Activated CD4-positive, alpha-beta T cell treated with anti-CD3 and anti-CD28 coated beads for 1 hour (primary cell): ENCODE data around the gene TET2.
A peak's percentile ranks its signal among the peaks of the same experiment; 100 is the strongest.

Source experiments
- DNase-seq: peaks from one replicate; pipeline ENCODE4 v3.0.0-alpha.2; 2020

TET2 gene

DNA sequence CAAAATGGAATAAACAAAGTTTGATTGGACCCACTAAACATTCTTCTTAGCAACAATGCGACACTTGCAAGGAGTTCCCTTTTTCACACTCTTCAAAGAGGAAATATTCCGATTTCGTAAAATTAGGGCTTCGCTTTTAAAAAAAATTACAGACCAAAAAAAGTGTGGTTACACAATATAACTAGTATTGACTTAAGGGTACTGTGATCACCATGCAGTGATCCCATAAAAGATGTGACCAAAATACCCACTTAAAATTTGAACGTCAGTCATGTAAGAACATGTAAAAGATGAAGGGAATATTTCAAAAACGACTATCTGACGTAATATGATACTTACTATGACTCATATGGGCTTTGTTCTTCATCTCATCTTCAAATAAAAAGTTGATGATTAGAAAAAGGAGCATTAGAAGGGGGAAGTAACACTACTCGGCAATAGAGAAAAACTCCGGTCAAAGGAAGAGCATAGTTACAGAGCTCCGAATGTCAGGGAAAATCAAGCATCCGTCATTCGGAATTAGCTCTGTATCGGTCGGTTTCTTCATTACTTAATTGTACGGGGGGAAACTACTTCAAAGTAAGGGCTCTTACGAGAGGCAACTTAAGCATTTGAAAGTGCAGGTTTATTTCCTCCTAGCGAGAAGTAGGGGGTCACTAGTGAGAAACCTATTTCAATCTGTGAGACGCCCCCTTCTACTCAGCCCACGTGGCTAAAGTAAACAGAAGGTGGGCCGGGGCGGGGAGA is 1.3 kb upstream of the TET2 start:
- no peak for DNase-seq

DNA sequence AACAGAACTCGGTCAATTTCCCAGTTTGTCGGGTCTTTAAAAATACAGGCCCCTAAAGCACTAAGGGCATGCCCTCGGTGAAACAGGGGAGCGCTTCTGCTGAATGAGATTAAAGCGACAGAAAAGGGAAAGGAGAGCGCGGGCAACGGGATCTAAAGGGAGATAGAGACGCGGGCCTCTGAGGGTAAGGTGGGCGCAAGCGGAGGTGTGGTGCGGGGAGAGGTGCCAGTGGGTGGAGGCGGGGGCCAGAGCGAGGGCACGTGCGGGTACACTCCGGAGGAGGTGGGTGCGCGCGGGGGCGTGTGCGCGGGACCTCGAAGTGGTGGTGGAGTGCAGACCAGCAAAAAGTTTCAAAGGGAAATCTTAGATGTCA is 787 bp upstream of the TET2 start:
- DNase-seq, result peak; percentile 15

DNA sequence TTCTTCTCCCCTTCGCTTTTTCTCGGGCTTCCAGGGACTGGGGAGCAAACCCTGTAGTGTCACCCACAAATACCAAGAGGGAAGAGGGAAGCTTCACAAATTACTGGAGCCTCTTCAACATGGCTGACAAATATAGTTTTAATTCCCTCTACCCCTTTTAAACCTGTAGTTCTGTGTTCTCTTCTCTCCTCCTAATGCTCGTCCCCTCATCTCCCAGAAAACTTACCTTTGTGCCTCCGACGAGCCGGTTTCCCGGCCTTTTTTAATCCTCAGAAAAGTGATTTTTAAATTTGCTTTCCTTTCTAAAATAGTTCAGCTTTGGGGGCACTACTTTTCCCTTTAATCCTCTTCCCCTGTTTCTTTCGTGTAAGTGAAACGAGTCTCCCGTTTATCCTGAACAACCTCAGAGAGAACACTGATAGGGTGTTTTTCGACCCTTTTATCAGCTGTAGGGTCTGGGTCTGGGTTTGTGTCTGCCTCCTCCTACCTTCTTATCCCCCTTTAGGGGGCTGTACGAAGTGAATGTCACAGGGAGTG is 408 bp downstream of the TET2 start:
- no peak for DNase-seq

DNA sequence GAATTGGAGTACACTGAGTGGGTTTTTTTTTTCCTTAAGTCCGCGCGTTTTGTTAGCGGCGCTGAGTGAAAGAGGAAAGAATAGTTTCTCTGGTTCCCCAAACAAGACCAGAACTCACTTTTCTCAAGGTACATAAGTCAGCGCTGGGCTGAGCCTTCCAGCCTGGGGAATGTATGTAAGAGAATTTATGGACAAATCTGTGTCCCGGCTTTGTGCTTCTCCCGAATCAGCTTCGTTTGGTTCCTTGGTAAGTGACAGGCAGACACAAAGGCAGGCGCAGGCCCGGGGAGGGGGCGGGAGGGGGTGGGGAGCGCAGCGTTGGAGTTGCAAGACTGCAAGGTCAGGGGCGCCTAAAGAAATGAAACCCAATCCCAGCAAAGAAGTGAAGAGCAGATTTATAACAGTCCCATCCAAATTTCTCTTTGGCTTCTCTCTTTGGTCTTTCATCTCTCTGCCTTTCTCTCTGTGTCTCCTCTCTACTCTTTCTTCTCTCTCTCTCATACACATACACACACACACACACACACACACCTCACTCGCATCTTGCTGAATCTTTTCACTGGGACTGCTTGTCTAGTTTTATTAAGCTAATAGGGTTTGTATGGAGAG is 981 bp downstream of the TET2 start:
- DNase-seq, result no peak

DNA sequence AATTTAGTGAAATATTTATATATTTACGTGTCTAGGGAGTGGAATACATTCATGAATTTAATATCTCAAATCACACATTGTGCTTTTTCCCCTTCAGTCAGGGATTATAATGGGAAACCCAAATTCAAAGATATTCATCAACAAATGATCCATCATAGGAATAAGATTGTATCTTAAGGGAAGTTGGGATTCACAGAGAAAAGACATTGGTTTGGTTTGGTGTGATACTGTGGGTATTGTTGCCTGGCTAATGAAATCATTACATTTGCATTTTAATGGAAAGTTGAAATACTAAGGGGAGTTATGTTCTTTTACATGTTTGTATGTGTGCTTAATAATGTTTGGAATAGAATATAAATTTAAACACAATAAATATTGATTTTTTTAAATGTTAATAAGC is 1.7 kb downstream of the TET2 start:
- DNase-seq, result no peak

DNA sequence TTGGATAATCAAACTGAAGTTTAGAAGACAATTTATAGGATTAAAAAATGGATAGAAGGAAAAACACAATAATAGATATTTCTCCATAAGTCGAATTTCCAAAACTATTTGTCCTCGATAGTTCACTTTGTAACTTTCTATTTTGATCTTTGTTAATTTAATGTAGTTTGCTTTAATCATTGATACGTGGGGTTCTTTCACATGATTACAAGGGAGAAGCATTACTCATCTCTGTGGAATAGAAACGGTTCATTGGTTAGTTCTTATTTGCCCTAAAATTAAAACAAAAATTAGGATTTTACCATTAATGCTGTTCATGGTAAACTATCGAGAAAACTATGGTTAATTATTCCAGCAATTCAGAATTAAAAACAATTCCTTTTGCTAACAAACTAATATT is 2.1 kb downstream of the TET2 start:
- DNase-seq, result no peak

DNA sequence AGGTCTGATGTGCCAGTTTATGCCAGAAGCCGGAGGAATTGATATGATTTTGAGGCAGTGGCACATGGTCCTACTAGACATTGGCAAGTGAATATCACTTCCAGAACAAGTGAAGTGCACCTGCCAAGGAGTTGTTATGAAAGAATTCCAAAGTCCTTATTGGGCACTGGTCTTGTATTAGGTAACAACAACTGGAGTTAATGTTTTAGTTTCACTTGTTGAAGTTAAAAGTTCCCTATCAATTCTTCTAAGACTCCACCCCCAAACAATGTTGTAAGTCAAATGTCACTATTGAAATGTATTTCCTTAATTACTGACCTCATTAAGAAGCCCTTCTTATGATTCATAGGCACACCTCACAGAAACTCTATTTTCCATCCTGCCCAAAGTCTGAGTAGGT is 3.1 kb downstream of the TET2 start:
- no peak for DNase-seq

DNA sequence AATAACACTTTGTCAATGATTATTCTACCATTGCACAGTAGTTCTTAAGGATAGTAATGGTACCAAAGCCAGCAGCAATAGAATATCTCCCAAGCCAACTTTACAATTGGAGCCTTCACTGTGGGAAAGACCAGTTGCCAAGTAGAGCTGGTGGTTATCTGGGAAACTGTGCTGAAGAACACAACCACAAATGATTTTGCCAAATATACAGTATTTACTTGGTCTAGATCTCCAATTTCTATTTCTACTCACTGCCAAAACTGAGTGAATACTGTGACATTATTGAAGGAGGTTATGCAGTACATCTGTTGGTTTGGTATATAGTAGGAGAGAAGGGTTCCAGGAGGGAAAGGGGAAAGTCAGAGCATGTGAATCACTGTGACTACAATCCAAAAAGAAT is 3.8 kb downstream of the TET2 start:
- no peak for DNase-seq

DNA sequence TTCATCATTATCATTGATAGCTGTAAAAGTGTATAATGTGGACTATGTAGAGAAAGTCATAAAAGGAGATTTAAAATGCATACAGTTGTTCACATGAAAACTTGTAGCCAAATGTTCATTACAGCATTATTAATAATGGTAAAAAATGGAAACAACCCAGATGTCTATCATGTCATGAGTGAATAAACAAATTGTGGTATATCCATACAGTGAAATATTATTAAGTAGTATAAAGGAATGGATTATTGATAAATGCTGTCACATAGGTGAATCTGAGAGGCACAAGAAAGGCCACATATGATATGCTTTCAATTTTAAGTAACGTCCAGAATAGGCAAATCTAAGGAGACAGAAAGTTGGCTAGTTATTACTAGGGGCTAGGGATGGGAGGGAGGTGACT is 7.1 kb downstream of the TET2 start:
- no peak for DNase-seq

DNA sequence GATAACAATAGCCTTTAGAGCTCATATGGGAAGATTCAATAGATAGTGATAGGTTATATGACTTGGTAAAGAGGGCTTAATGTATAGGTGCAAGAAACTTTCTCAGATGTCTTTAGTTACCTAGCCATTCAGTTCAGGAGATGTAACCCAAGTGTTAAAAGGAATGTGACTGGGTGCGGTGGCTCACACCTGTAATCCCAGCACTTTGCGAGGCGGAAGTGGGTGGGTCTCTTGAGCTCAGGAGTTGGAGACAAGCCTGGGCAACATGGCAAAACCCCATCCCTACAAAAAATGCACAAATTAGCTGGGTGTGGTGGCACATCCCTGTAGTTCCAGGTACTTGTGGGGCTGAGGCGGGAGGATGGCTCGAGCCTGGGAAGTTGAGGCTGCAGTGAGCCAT is 7.9 kb downstream of the TET2 start:
- no peak for DNase-seq

DNA sequence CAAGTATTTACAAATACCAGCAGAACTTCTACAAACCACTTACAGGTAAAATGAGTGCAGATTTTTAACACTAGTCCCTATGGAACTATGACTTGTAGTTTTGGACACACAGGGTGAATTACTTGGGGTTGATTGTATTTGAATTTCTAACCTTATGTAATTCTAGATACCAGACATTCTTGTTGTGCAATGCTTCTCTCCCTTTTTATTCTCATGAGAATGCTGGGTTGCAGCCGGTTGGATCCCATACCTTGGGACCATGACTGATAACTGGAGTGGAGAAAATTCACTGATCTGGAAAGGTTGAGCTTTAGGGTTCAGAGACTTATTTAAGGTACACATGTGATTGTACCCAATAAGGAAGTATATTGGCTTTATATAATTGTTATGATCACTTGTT is 8.8 kb downstream of the TET2 start:
- DNase-seq, result no peak

DNA sequence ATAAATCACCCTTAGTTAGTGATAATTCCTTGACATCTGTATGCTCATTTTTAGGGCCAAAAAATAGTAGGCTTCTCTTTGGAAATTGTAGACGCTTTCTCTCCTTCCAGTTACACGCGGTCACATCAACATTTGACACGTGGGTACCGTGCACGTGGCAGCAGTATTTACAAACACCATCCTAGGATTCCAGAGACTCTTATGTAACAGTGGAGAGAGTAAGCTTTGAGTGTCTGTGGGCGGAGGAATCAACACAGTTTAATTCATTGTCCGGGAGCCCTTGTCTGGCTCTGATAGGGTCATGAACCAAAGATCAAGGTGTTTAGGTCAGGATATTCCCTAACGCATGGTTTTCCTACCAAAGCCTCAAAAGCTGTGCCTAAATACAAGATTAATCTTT is 12.2 kb downstream of the TET2 start:
- DNase-seq, result no peak

DNA sequence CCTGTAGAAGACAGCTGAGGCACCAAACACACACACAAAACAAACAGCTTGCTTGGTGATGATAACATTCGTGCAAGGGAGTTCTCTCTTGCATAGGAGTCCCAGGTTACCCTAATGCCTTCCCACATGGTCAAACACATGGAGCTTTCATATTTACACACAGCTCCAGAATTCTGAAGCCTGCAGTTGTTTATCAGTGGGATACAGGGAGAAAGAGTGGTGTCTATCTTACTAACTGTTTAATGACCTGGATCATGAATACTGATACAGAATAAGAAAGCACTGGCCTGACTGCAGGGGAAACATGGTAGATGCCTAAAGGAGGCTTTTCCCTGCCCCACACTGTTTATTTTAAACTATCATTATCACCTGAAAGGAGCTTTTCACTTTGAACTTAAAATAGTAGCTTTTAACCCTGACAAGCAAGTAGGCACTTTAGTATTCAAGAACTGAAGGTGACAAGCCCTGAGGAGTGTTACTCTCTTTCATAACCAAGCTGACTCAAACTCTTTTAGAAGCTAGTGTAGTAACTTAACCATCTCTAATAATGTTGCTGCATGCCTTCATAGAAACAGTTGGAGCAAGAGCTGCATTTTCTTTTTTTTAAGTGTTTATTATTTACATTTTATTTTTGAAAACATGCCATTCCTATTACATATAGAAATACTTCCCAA is 15.6 kb downstream of the TET2 start:
- no peak for DNase-seq

DNA sequence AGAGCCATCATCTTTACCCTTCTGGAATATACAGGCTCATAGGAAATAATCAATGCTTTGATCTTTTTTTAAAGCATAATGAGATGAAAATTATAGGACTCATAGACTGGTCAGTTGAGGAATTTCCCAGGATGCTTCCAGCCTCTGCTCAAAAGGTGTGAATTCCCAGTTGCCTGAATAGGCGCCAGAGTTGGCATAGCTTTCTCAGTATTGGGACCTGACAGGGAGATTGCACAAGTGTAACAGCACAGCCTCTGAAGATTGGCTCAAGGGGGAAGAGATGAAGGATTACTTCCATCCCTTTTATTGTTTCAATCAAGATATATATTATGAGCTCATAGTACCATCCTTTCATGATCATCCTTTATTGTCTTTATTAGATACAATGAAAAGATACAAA is 17.9 kb downstream of the TET2 start:
- no peak for DNase-seq

DNA sequence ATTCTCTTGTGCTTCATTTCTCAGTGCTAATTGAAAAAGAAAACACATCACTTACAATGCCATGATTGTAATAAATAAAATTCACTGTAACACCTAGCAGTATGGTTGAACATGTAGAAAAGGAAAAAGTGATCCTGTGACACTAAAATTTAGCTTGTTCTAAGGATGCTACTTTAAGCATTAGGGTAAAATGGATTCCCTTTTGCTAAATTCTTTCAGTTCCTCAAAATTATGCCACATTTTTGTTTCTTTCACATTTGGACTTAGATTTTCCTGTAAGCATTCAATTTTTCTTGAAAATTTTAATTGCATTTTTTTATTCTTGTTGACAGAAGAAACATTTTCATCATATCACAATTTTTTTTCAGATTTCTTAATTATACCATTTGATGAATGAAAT is 19.4 kb downstream of the TET2 start:
- DNase-seq, result no peak

DNA sequence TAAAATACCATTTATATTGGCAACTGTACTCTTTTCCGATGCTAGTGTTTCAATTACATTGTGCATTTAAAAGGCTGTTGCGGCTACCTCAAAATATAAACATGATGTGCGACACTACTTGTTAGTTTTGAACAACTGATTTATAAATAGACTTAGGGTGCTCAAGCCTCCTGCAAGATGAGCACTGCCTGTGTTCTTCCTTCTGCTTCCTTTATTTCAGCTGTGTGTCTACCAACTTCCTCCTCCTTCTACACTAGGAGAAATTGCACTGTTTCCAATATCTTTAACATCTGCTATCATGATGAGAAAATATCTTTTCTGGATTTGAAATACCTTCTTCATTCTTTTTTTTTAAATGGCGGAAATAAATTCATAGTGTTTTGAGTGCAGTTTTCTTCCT is 24.0 kb downstream of the TET2 start:
- DNase-seq, result no peak

DNA sequence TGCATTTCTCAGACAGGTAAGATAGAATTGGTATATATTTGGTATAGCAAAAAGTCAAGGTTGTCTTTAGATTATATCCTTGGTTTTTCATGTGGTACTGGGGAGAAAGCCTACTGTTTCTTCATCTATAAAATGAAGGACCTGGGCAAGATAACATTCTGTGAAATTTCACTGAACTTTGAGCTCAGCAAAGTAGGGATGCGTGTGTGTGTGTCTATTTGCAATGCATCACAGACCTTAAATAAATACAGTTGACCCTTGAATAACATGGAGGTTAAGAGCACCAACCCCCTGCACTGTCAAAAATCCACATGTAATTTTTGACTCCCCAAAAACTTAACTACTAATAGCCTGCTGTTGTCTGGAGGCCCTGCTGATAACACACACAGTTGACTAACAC is 25.2 kb downstream of the TET2 start:
- no peak for DNase-seq

DNA sequence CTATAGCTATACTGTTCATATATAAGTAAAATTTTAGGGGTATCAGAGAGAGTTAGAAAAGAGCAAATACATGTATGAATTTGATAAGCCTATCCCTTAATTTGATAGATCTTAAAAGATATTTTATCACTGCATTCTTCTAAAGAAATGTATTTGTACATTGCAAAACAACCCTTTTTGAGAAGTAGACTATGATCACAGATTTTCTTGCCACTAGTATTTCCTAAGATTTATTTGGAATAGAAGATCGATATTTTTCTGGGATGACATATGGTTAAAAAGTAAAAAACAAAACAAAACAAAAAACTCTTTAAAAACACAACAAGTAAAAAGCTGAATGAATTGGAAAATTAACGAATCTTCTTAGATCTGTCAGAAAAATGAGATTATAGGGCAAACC is 27.4 kb downstream of the TET2 start:
- DNase-seq, result no peak

DNA sequence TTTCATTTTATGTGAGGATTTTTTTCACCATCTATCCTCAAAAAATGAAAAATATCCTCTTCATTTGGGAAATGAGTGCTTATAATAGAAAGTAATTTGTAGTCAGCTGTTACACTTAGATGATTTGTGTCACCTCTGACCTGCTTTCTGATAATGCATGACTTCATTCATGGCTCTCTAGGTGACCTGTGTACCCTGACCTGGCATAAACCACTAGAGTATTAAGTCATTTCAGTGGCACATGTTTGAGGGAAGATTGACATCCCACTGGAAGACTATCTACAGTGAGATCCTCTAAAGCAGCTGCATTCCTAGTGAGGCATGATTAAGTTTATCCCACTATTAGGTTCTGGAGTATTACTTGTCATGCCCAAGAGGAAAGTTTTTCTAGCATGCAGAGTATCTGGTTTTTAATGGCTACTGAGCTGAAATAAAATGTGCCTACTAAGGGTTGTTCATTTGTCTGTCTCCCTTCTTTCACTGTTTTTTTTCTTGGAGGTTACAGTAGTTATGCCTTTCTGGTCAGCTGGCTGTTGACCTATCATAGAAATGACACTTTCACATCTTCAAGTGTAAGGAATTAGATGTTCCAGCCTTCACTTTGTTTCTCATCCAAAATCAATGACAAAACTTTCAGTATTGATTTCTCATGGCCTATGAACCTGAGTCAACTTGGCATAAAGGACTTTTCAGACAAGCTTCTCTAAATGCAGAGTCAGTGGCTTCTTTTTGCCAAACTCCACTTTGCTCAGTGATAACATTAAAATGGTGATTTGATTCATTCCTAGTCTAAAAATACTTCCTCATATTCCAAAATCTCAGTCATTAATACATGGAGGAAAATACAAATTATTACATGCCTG is 33.1 kb downstream of the TET2 start:
- DNase-seq, result no peak

DNA sequence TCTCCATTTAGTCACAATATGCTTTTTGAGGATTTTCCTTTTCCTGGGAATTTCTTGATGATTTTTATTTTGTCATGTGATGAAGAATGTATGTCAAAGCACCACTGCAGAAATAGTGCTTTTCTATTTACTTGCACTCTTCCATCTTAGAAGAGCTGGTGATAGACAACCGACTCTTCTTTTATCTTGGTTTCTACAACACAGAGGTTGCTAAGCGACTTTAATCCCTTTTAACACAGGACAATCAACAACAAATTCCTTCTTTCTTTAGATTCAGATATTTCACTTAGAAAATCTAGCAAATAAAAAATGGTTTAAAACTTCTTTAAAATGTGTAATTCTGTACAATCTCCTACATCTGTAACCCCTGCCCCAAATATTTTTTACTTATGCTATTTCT is 34.6 kb downstream of the TET2 start:
- DNase-seq, result no peak

DNA sequence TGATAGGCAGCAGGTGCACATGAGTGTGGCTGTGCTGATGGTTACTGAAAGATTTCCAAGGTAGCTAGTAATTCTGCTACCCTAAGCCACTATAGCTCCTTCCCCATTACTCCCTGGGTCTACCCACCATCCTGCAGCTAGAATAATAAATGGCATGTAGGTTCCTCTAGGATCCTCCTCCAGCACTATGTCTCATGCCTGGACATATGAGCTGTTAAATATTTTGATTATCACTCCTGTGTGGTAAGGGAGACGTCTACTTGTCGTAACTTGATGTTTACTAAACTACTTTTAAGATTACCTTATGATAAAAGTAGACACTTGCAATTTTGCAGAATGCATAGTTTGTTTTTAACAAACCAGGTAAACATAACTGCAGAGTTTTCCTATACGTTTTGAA is 35.5 kb downstream of the TET2 start:
- DNase-seq, result no peak

DNA sequence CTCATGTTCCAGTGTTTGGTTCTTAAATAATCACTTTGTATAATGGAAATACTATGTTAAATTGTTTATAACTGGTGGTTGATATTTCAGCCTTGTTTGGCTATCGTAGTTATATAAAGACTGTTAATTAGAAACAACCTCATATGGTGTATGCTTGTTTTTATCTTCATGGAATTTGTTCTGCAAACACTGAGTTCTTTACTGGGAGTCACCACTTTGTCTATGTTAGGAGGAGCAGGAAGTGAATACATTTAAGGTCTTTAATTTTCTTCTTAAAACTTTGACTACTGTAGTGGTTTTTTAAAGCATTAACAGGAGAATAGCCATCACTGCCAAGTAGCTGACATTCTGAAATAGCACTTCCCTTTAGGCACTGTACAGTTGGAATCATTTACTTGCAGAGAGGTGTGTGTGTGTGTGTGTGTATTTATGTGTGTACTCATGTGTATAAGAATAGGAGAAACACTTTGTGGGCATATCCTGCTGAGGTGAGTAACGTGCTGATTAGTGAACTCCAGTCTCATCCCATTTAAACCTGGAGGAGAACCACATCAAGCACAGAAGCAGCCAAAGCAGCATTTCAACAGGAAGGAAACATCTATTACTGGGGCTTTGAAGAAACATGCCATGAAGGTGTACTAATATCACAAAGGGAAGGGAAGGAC is 37.8 kb downstream of the TET2 start:
- no peak for DNase-seq

DNA sequence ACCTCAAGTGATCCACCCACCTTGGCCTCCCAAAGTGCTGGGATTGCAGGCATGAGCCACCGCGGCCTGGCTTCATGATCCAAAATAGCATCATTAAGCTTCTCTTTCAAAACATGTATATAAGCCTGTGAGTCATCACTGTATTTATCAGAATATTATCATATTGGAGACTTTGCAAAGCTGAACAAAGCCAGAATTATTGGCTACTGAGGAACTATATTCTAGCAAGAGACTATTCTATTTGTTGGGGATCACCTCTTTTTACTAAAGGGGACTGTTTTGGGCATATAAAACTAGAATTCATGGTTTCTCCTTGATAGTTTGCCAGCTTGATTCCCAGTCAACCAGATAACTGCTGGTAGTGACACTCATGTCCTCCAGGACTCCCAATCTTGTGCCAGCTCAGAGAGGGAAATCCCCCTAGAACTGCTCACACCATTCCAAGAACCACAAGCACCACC is 40.1 kb downstream of the TET2 start:
- no peak for DNase-seq
